Uterus (tissue), 2 donors: ENCODE measurements around the gene HDGFL2.

Experiments
- CTCF ChIP-seq, 4 experiments: fragments of 200-600 bp in 2 of 4; fragments of 450-650 bp in 2 of 4; sonication (generic) in 2 of 4; IDR thresholded peaks; one replicate each; pipeline ENCODE4 v1.5.1; 2016 to 2019; ENCODE audit warnings: antibody characterized with exemption in 4 of 4, mild to moderate bottlenecking in 2 of 4, moderate library complexity in 1 of 4
- POLR2A ChIP-seq, 2 donors: fragments of 450-650 bp; IDR thresholded peaks; one replicate each; pipeline ENCODE4 v1.6.1; 2016; ENCODE audit warnings: antibody characterized with exemption in 2 of 2, mild to moderate bottlenecking in 1 of 2, moderate library complexity in 1 of 2

DNA sequence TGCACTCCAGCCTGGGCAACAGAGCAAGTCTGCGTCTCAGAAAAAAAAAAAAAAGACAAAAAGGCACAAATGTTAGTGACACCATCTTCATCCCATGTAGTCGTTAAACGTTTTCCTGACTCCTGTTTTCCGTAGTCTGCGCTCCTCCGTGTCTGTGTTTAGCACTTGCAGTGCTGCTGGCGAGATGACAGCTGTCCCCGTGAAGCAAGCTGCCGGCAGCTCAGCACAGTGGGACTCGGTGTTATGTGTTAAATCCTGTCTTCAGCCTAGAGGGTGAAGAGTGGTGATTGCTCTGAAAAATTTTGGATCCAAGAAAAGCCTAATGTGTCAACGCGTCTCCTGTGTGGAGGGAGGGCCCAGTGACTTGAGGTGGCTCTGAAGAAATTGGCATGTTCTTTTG is 32.9 kb upstream of the HDGFL2 start:
- no peak for TF ChIP-seq CTCF (IDR thresholded peaks at IDR 0.05)
- no peak for TF ChIP-seq POLR2A (IDR thresholded peaks at IDR 0.05)
